Umbilical cord (tissue), 2 donors: ENCODE results near the gene BRF1. TPM values are rescaled to one million over a fixed set of nuclear protein-coding genes. Genes with fewer than 3 reads are reported as not detected.

ENCODE experiments used
- DNase-seq: peaks from one replicate; pipeline ENCODE4 v3.0.0-alpha.2; 2015; ENCODE audit warnings: low spot score
- total RNA-seq: library from RNA; depleted of rRNA; stranded (reverse); fragments of >200 nt; gene quantifications from one replicate; pipeline ENCODE4 v1.2.3, GENCODE V29; 2014; ENCODE audit warnings: low replicate concordance; ENCODE audit not compliant: insufficient read depth

BRF1 gene
- total RNA-seq, 1 donor from 2014 or later, result 41.9 TPM

- no peak for DNase-seq
Observed at GRCh38 chr14:105196265-105196960, 104.4 kb downstream of the BRF1 start.

- DNase-seq, result no peak
Observed at GRCh38 chr14:105195522-105196264, 105.1 kb downstream of the BRF1 start.

GRCh38 chr14:105195051-105195450 is 105.8 kb downstream of the BRF1 start:
- no peak for DNase-seq

GRCh38 chr14:105193916-105194782 is 106.7 kb downstream of the BRF1 start:
- DNase-seq, result no peak

- no peak for DNase-seq
Observed at GRCh38 chr14:105192866-105193731, 107.7 kb downstream of the BRF1 start.

GRCh38 chr14:105187935-105188524 is 112.8 kb downstream of the BRF1 start:
- DNase-seq, result no peak

- DNase-seq, result no peak
Observed at GRCh38 chr14:105187116-105187515, 113.7 kb downstream of the BRF1 start.

- DNase-seq, result no peak
Observed at GRCh38 chr14:105185973-105186372, 114.8 kb downstream of the BRF1 start.

GRCh38 chr14:105185001-105185400 is 115.8 kb downstream of the BRF1 start:
- no peak for DNase-seq

GRCh38 chr14:105184461-105184860 is 116.3 kb downstream of the BRF1 start:
- no peak for DNase-seq

- no peak for DNase-seq
Observed at GRCh38 chr14:105182296-105183020, 118.3 kb downstream of the BRF1 start.

GRCh38 chr14:105181549-105182295 is 119.1 kb downstream of the BRF1 start:
- DNase-seq, result no peak

GRCh38 chr14:105180592-105181548 is 119.9 kb downstream of the BRF1 start, which contains the start of gene NUDT14:
TSS of gene NUDT14 (minus strand) at chr14:105181312. CDS start at chr14:105181209, 103 bp downstream.
- peak; percentile 57 for DNase-seq

GRCh38 chr14:105179191-105179590 is 121.6 kb downstream of the BRF1 start:
- no peak for DNase-seq

GRCh38 chr14:105178868-105179140 is 122.0 kb downstream of the BRF1 start:
- no peak for DNase-seq

GRCh38 chr14:105178069-105178867 is 122.5 kb downstream of the BRF1 start:
- DNase-seq, result no peak

- DNase-seq, result no peak
Observed at GRCh38 chr14:105177082-105177481, 123.7 kb downstream of the BRF1 start.
